Mesothelial cell of epicardium (in vitro differentiated cells): ENCODE results near the gene COPRS. TPM values are rescaled to one million over a fixed set of nuclear protein-coding genes. Genes with fewer than 3 reads are reported as not detected.

Experiments used
- DNase-seq, 2 experiments: peaks; one replicate each; pipeline ENCODE4 v3.0.0; 2021; ENCODE audit warnings: low spot score in 2 of 2; ENCODE audit not compliant: unreplicated experiment in 2 of 2
- H3K27ac Mint-ChIP-seq: 2 replicates; pipeline ENCODE4 v1.8.0; 2021; ENCODE audit warnings: mixed read lengths
- H3K27me3 Mint-ChIP-seq: 2 replicates; pipeline ENCODE4 v1.8.0; 2021; ENCODE audit warnings: low read depth, mixed read lengths
- H3K36me3 Mint-ChIP-seq: 2 replicates; pipeline ENCODE4 v1.8.0; 2021; ENCODE audit warnings: mixed read lengths
- H3K4me1 Mint-ChIP-seq: 2 replicates; pipeline ENCODE4 v1.8.0; 2021; ENCODE audit warnings: mixed read lengths
- H3K4me3 Mint-ChIP-seq: 2 replicates; pipeline ENCODE4 v1.8.0; 2021; ENCODE audit warnings: mild to moderate bottlenecking, moderate library complexity, mixed read lengths
- H3K9me3 Mint-ChIP-seq: 2 replicates; pipeline ENCODE4 v1.8.0; 2021; ENCODE audit warnings: mixed read lengths
- total RNA-seq: library from RNA; stranded (reverse); gene quantifications from 3 replicates; pipeline ENCODE4 v1.2.1, GENCODE V29; 2021
- TF ChIP-seq, protein P1 (sequence below): fragments of 200-600 bp; sonication (generic); IDR thresholded peaks from one replicate; pipeline ENCODE4 v1.5.0; 2021; ENCODE audit warnings: antibody characterized with exemption; ENCODE audit not compliant: unreplicated experiment

COPRS gene
- total RNA-seq, 1 donor from 2014 or later, result 28.4 TPM

DNA sequence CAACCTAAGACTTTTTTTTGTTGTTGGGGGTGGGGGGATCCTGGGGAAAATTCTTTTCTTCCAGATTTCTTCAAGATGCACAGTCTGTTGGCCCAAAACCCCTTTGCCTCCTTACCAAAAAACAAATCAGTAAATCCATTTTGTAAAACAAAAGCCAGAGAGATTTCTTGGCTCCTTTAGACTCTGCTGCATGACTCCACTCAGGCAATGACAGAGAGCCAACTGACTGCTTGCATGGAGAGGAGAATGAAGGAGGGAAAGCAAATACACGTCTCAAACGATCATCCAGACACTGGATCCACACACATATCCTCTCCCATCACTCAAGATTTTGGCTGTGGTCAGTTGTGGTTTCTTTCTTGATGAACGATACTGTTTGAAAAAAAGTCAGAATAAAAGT lies 13.8 kb downstream of the COPRS start:
- no peak overlapping the region for H3K4me3 Mint-ChIP-seq
- no peaks in the 10 kb centered on the region for H3K4me1 Mint-ChIP-seq
- TF ChIP-seq, protein P1, sequence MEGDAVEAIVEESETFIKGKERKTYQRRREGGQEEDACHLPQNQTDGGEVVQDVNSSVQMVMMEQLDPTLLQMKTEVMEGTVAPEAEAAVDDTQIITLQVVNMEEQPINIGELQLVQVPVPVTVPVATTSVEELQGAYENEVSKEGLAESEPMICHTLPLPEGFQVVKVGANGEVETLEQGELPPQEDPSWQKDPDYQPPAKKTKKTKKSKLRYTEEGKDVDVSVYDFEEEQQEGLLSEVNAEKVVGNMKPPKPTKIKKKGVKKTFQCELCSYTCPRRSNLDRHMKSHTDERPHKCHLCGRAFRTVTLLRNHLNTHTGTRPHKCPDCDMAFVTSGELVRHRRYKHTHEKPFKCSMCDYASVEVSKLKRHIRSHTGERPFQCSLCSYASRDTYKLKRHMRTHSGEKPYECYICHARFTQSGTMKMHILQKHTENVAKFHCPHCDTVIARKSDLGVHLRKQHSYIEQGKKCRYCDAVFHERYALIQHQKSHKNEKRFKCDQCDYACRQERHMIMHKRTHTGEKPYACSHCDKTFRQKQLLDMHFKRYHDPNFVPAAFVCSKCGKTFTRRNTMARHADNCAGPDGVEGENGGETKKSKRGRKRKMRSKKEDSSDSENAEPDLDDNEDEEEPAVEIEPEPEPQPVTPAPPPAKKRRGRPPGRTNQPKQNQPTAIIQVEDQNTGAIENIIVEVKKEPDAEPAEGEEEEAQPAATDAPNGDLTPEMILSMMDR, result no peak
- H3K36me3 Mint-ChIP-seq, result no peaks in the 10 kb centered on the region
- H3K27ac Mint-ChIP-seq, result no peak overlapping the region
- no peaks in the 10 kb centered on the region for H3K9me3 Mint-ChIP-seq
- DNase-seq, result no peak
- H3K27me3 Mint-ChIP-seq, result peaks cover 3% of the 10 kb centered on the region

DNA sequence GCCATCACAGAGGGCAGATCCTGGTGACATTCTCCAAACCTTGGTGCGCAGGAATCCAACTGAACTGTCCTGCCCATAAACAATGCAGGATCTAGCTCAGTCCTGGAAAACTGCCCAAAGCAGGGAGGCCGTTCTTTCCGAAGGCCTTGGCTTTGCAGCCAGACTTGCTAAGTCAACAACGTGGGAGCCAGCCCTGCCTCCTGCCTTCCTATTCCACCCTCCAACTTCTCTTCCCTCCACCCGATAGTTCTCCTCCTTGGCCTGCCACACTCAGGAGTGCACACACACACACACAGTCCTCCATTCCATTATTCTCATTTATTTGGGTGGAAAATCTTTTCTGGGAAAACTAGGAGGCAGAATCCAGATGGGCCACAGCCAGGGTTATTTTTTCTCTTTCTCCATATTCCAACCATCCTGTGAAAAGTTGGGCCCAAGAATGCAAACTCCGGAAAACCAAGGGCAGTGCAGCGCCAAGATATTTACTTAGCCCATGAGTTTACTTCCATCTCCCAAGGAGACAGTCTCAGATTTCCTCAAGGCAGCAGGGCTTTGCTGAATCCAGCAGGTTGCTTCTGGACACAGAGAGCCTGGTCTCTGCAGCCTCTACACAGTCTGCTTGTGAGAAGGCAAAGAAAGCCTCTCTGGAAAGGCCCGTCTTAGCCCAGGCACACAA lies 15.8 kb downstream of the COPRS start:
- H3K36me3 Mint-ChIP-seq, result no peaks in the 10 kb centered on the region
- H3K9me3 Mint-ChIP-seq, result no peaks in the 10 kb centered on the region
- no peak overlapping the region for H3K27ac Mint-ChIP-seq
- H3K27me3 Mint-ChIP-seq, result peaks cover 6% of the 10 kb centered on the region
- no peak for DNase-seq
- H3K4me1 Mint-ChIP-seq, result no peaks in the 10 kb centered on the region
- TF ChIP-seq, protein P1, result no peak
- H3K4me3 Mint-ChIP-seq, result no peak overlapping the region

DNA sequence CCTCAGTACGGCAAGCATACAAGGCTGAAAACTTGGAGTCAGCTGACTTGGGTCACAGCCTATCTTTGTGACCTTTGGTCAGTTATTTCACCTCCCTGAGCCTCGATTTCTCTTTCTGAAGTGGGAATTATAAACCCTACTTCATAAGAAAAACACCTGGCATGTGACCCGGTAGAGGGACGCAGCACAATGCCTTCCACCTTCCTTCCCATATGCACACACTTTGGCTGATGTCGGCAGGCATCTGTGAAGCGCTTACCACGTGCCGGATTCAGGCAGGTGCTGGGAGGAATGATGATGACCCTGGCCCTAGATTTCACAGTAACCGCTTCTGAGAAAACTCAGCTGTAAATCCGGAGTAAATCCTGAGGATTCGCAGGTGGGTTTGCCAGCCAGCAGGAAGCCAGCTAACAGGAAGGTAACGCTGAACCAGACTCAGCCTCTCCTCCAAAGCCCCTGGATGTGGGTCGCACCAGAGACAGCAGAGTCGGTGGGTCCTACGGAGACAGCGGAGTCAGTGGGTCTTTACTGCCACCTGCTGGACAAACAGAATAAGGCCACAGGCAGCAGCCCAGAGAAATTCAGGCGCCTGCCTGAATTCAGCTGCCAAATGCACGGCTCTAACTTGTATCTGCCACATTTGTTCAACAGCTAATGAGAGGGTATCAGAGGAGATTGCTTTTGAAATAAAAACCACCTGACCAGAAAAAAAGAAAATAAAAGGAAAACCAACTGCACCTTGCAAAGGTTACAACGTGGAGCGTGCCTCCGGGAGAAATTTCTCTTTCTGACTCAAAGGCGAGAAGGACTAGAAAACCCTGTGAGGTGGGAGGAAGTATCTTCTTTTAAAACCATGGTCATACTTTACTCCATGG lies 16.6 kb downstream of the COPRS start:
- Mint-ChIP-seq H3K4me3 (no peak overlapping the region), H3K9me3 (no peaks in the 10 kb centered on the region), H3K27ac (no peak overlapping the region), H3K36me3 (no peaks in the 10 kb centered on the region), H3K4me1 (no peaks in the 10 kb centered on the region), H3K27me3 (peaks cover 6% of the 10 kb centered on the region)
- TF ChIP-seq, protein P1, result peak; percentile 94
- DNase-seq, result peak; percentile 65 to 83

DNA sequence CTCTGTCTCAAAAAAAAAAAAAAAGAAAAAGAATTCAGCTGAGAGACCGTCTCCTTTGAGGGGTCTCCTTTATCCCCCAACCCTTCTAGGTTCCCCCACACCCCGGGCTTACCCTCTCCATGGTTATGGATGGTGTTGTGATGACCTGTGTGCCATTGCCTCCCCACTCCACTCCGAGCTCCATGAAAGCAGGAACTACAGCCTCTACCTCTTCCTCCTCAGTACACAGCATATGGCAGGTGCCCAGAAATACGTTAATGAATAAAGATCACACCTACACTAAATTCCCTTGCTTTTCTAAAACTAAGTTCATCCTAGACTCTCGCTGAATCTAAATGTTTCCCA lies 17.2 kb downstream of the COPRS start:
- H3K4me3 Mint-ChIP-seq, result no peak overlapping the region
- TF ChIP-seq, protein P1, result no peak
- DNase-seq, result no peak
- no peak overlapping the region for H3K27ac Mint-ChIP-seq
- H3K4me1 Mint-ChIP-seq, result no peaks in the 10 kb centered on the region
- no peaks in the 10 kb centered on the region for H3K36me3 Mint-ChIP-seq
- peaks cover 6% of the 10 kb centered on the region for H3K27me3 Mint-ChIP-seq
- H3K9me3 Mint-ChIP-seq, result no peaks in the 10 kb centered on the region

DNA sequence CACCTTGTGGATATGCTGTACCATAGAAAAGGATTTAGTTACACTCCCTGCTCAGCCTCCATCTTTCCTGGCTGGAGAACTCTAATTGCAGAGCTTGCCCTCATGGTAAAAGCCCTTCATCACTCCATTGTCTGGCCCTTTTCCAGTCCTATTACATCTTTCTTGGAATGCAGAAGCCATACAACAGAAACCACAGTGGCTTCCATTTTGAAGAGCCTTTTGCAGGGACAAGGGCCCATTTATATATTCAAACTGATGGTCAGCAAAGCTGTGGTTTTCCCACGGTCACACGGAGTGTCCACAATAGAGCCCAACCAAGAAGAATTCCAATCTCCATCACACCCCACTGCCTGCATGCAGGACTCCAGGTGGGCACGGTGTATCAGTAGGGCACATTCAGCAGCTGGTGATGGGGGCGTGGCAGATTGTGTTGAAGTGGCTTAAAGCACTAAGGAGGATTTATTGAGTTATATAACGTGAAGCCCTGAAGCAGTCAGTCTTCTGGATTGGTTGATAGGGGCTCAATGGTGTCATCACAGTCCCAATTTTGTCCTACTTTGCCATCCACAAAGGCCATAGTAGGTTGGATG lies 20.3 kb downstream of the COPRS start:
- Mint-ChIP-seq H3K4me1 (no peaks in the 10 kb centered on the region), H3K36me3 (no peaks in the 10 kb centered on the region), H3K27me3 (peaks cover 8% of the 10 kb centered on the region), H3K27ac (no peak overlapping the region), H3K9me3 (peaks cover 3% of the 10 kb centered on the region), H3K4me3 (no peak overlapping the region)
- TF ChIP-seq, protein P1, result no peak
- no peak for DNase-seq
